ENCODE data around the gene UNC13A.

DNA sequence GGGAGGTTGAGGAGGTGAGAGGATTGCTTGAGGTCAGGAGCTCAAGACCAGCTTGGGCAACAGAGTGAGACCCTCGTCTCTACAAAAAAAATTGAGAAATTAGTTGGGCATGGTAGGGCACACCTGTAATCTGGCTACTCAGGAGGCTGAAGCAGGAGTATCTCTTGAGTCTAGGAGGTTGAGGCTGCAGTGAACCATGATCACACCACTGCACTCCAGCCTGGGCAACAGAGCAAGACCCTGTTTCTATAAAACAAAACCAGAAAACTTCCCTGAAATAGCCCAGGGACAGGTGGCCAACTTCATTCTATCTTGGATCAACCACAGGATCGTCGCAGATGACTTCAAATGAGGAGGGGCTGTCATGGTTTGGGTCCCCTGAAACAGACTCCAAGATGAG, 104.0 kb downstream of the UNC13A start:
- TF ChIP-seq EZH2 (IDR thresholded peaks at IDR 0.05; ENCODE audit: borderline replicate concordance, low read depth, low read length, severe bottlenecking), result no peak
- TF ChIP-seq, protein P1, sequence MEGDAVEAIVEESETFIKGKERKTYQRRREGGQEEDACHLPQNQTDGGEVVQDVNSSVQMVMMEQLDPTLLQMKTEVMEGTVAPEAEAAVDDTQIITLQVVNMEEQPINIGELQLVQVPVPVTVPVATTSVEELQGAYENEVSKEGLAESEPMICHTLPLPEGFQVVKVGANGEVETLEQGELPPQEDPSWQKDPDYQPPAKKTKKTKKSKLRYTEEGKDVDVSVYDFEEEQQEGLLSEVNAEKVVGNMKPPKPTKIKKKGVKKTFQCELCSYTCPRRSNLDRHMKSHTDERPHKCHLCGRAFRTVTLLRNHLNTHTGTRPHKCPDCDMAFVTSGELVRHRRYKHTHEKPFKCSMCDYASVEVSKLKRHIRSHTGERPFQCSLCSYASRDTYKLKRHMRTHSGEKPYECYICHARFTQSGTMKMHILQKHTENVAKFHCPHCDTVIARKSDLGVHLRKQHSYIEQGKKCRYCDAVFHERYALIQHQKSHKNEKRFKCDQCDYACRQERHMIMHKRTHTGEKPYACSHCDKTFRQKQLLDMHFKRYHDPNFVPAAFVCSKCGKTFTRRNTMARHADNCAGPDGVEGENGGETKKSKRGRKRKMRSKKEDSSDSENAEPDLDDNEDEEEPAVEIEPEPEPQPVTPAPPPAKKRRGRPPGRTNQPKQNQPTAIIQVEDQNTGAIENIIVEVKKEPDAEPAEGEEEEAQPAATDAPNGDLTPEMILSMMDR (IDR thresholded peaks at IDR 0.05; ENCODE audit: extremely low read depth in 1 of 2, insufficient read depth in 1 of 2, low read depth in 1 of 2, low read length in 2 of 2), result no peak

Data from endothelial cell of umbilical vein (primary cell).